SK-N-SH treated with all-trans-retinoic acid at 6 μM for 48 hours (cell line): ENCODE data around the gene MYO1H.

Experiments used
- ATAC-seq: fragments of 200-7000 bp; cut with Tn5 transposase; 3 replicates; pipeline ENCODE4 v1.9.1; 2020; ENCODE audit warnings: mild to moderate bottlenecking, moderate library complexity
- ARNTL ChIP-seq: fragments of 450-650 bp; formaldehyde crosslinking; IDR thresholded peaks from 2 replicates; pipeline ENCODE4 v1.5.0; 2020; ENCODE audit warnings: low read depth, mild to moderate bottlenecking, moderate library complexity, borderline replicate concordance
- CREB5 ChIP-seq: fragments of 250-450 bp; sonication (Bioruptor Pico); IDR thresholded peaks from 2 replicates; pipeline ENCODE4 v1.5.1; 2020; ENCODE audit warnings: low read depth, mild to moderate bottlenecking, moderate library complexity
- CSDC2 ChIP-seq: fragments of 250-450 bp; sonication (Bioruptor Pico); IDR thresholded peaks from 2 replicates; pipeline ENCODE4 v1.5.0; 2020; ENCODE audit warnings: mild to moderate bottlenecking, moderate library complexity
- CSRNP3 ChIP-seq: fragments of 250-450 bp; sonication (Bioruptor Pico); IDR thresholded peaks from 2 replicates; pipeline ENCODE4 v1.5.1; 2021; ENCODE audit warnings: mild to moderate bottlenecking, moderate library complexity
- ESRRG ChIP-seq: fragments of 250-450 bp; sonication (Bioruptor Pico); IDR thresholded peaks from 2 replicates; pipeline ENCODE4 v1.6.1; 2021; ENCODE audit warnings: mild to moderate bottlenecking
- GLIS3 ChIP-seq: fragments of 250-450 bp; sonication (Bioruptor Pico); IDR thresholded peaks from 2 replicates; pipeline ENCODE4 v1.5.0; 2020; ENCODE audit warnings: mild to moderate bottlenecking, moderate library complexity
- OSR1 ChIP-seq: fragments of 250-450 bp; sonication (Bioruptor Pico); IDR thresholded peaks from 2 replicates; pipeline ENCODE4 v1.8.0; 2022; ENCODE audit warnings: moderate library complexity, mild to moderate bottlenecking, inconsistent platforms
- POU6F1 ChIP-seq: fragments of 250-450 bp; sonication (Bioruptor Pico); IDR thresholded peaks from 2 replicates; pipeline ENCODE4 v1.8.0; 2021; ENCODE audit warnings: low read depth, mild to moderate bottlenecking, moderate library complexity, borderline replicate concordance
- PPARA ChIP-seq: fragments of 250-450 bp; sonication (Bioruptor Pico); IDR thresholded peaks from 2 replicates; pipeline ENCODE4 v1.5.0; 2020; ENCODE audit warnings: mild to moderate bottlenecking, borderline replicate concordance
- SNAI2 ChIP-seq: fragments of 250-450 bp; sonication (Bioruptor Pico); IDR thresholded peaks from 2 replicates; pipeline ENCODE4 v1.5.0; 2020; ENCODE audit warnings: mild to moderate bottlenecking, moderate library complexity
- TOX ChIP-seq: fragments of 250-450 bp; sonication (Bioruptor Pico); IDR thresholded peaks from 2 replicates; pipeline ENCODE4 v1.8.0; 2021; ENCODE audit warnings: mild to moderate bottlenecking, moderate library complexity, borderline replicate concordance
- TSHZ2 ChIP-seq: fragments of 250-450 bp; sonication (Bioruptor Pico); IDR thresholded peaks from 2 replicates; pipeline ENCODE4 v1.5.0; 2020; ENCODE audit warnings: mild to moderate bottlenecking, moderate library complexity
- ZFP3 ChIP-seq: fragments of 250-450 bp; sonication (Bioruptor Pico); IDR thresholded peaks from 2 replicates; pipeline ENCODE4 v1.5.0; 2020; ENCODE audit warnings: mild to moderate bottlenecking, moderate library complexity
- ZFP30 ChIP-seq: fragments of 450-650 bp; formaldehyde crosslinking; IDR thresholded peaks from 2 replicates; pipeline ENCODE4 v1.5.0; 2022; ENCODE audit warnings: mild to moderate bottlenecking, moderate library complexity
- ZNF565 ChIP-seq: fragments of 450-650 bp; formaldehyde crosslinking; conservative IDR thresholded peaks from 2 replicates; pipeline ENCODE4 v1.5.0; 2020; ENCODE audit warnings: low read depth, mild to moderate bottlenecking, moderate library complexity
- ZNF70 ChIP-seq: fragments of 450-650 bp; formaldehyde crosslinking; IDR thresholded peaks from 2 replicates; pipeline ENCODE4 v1.5.0; 2020; ENCODE audit warnings: mild to moderate bottlenecking, moderate library complexity

MYO1H gene

GRCh38 chr12:109329003-109329402, 18.7 kb upstream of the MYO1H start (continued):
- no peak for TF ChIP-seq TSHZ2 (CRISPR knock-in tag)
- no peak for TF ChIP-seq PPARA (CRISPR knock-in tag)
- TF ChIP-seq SNAI2 = no peak
- TF ChIP-seq ZFP30 = no peak
- TF ChIP-seq GLIS3 = no peak
- no peak for TF ChIP-seq ZFP3 (CRISPR knock-in tag)
- no peak for TF ChIP-seq TOX (CRISPR knock-in tag)
- no peak for TF ChIP-seq ZNF565
- TF ChIP-seq CSDC2 (CRISPR knock-in tag) = no peak
- no peak for TF ChIP-seq ZNF70
- TF ChIP-seq POU6F1 (CRISPR knock-in tag) = no peak

- ATAC-seq = no peak
- no peak for TF ChIP-seq OSR1 (CRISPR knock-in tag)
- no peak for TF ChIP-seq POU6F1 (CRISPR knock-in tag)
- TF ChIP-seq ZFP30 = no peak
- TF ChIP-seq ESRRG (CRISPR knock-in tag) = no peak
- no peak for TF ChIP-seq CSDC2 (CRISPR knock-in tag)
- no peak for TF ChIP-seq CREB5 (CRISPR knock-in tag)
- TF ChIP-seq TSHZ2 (CRISPR knock-in tag) = no peak
- TF ChIP-seq TOX (CRISPR knock-in tag) = no peak
- no peak for TF ChIP-seq PPARA (CRISPR knock-in tag)
- no peak for TF ChIP-seq ARNTL (CRISPR knock-in tag)
- no peak for TF ChIP-seq CSRNP3 (CRISPR knock-in tag)
- no peak for TF ChIP-seq ZFP3 (CRISPR knock-in tag)
- no peak for TF ChIP-seq ZNF565
- no peak for TF ChIP-seq SNAI2
Measured at GRCh38 chr12:109329686-109330085, 18.0 kb upstream of the MYO1H start.
